Right lobe of liver (tissue), 4 donors: ENCODE data around the gene BAHCC1.

Source experiments
- CTCF ChIP-seq, 4 donors: fragments of 200-600 bp in 3 of 4; fragments of 450-650 bp in 1 of 4; IDR thresholded peaks; one replicate each; pipeline versions ENCODE4 v1.5.1 to v1.8.0; 2016 to 2022; ENCODE audit warnings: antibody characterized with exemption in 4 of 4, mild to moderate bottlenecking in 2 of 4
- POLR2A ChIP-seq: fragments of 450-650 bp; IDR thresholded peaks from one replicate; pipeline ENCODE4 v1.6.1; 2017; ENCODE audit warnings: antibody characterized with exemption, mild to moderate bottlenecking
- donor health status: DM: no; HTN: no; CAD: no.
- donor health status: DM: no; HTN: no; CAD: no.
- donor health status: DM: no; HTN: yes; CAD: no.

GRCh38 chr17:81382851-81383250 is 12.4 kb upstream of the BAHCC1 start:
- no peak for TF ChIP-seq CTCF (IDR thresholded peaks at IDR 0.05)
- TF ChIP-seq POLR2A = no peak
